Neuron (in vitro differentiated cells): ENCODE data around the gene PPM1L.

ENCODE experiments used
- H2AFZ ChIP-seq: one replicate; pipeline ENCODE4 v1.6.1; 2013; ENCODE audit warnings: low read depth, mild to moderate bottlenecking, inconsistent platforms, low read length, moderate library complexity
- H3K27me3 ChIP-seq: one replicate; pipeline ENCODE4 v1.6.1; 2013; ENCODE audit warnings: low read length; ENCODE audit not compliant: insufficient read depth
- H3K36me3 ChIP-seq: one replicate; pipeline ENCODE4 v1.6.1; 2013; ENCODE audit warnings: low read length; ENCODE audit not compliant: insufficient read depth
- H3K4me1 ChIP-seq: one replicate; pipeline ENCODE4 v1.6.1; 2013; ENCODE audit warnings: low read length; ENCODE audit not compliant: insufficient read depth
- H3K4me3 ChIP-seq: 2 replicates; pipeline ENCODE4 v1.5.1; 2013; ENCODE audit warnings: mild to moderate bottlenecking, low read length, moderate library complexity
- H3K9me3 ChIP-seq: one replicate; pipeline ENCODE4 v1.6.1; 2013; ENCODE audit warnings: low read length

Gene PPM1L

GRCh38 chr3:160773722-160774121, 17.7 kb downstream of the PPM1L start:
- H3K4me1 ChIP-seq: no peaks in the 10 kb centered on the region
- H3K27me3 ChIP-seq: no peaks in the 10 kb centered on the region
- no peak overlapping the region for H3K4me3 ChIP-seq
- no peak overlapping the region for H2AFZ ChIP-seq
- no peaks in the 10 kb centered on the region for H3K9me3 ChIP-seq
- H3K36me3 ChIP-seq: no peaks in the 10 kb centered on the region

GRCh38 chr3:160774172-160774571, 18.1 kb downstream of the PPM1L start:
- Histone ChIP-seq H3K9me3 (no peaks in the 10 kb centered on the region), H3K4me3 (no peak overlapping the region), H2AFZ (no peak overlapping the region), H3K36me3 (no peaks in the 10 kb centered on the region), H3K27me3 (no peaks in the 10 kb centered on the region), H3K4me1 (no peaks in the 10 kb centered on the region)

GRCh38 chr3:160778480-160778879, 22.4 kb downstream of the PPM1L start:
- Histone ChIP-seq H3K27me3 (no peaks in the 10 kb centered on the region), H3K9me3 (no peaks in the 10 kb centered on the region), H3K36me3 (no peaks in the 10 kb centered on the region)

GRCh38 chr3:160779040-160779439, 23.0 kb downstream of the PPM1L start:
- no peak overlapping the region for H3K4me3 ChIP-seq
- no peaks in the 10 kb centered on the region for H3K9me3 ChIP-seq
- no peaks in the 10 kb centered on the region for H3K27me3 ChIP-seq
- H2AFZ ChIP-seq: no peak overlapping the region
- H3K4me1 ChIP-seq: peaks cover 11% of the 10 kb centered on the region
- no peaks in the 10 kb centered on the region for H3K36me3 ChIP-seq

More at GRCh38 chr3:160778480-160778879, 22.4 kb downstream of the PPM1L start:
- H3K4me3 ChIP-seq: no peak overlapping the region
- no peak overlapping the region for H2AFZ ChIP-seq
- peaks cover 11% of the 10 kb centered on the region for H3K4me1 ChIP-seq

GRCh38 chr3:160780245-160780644, 24.2 kb downstream of the PPM1L start:
- no peaks in the 10 kb centered on the region for H3K36me3 ChIP-seq
- H3K9me3 ChIP-seq: no peaks in the 10 kb centered on the region
- H3K27me3 ChIP-seq: no peaks in the 10 kb centered on the region
- H2AFZ ChIP-seq: no peak overlapping the region
- no peak overlapping the region for H3K4me3 ChIP-seq
- H3K4me1 ChIP-seq: peaks cover 11% of the 10 kb centered on the region

- Histone ChIP-seq H3K4me1 (peaks cover 11% of the 10 kb centered on the region), H3K27me3 (no peaks in the 10 kb centered on the region), H3K4me3 (no peak overlapping the region), H2AFZ (no peak overlapping the region), H3K9me3 (no peaks in the 10 kb centered on the region), H3K36me3 (no peaks in the 10 kb centered on the region)
Observed at GRCh38 chr3:160781402-160781801, 25.4 kb downstream of the PPM1L start.

GRCh38 chr3:160781863-160782262, 25.8 kb downstream of the PPM1L start:
- H3K36me3 ChIP-seq: no peaks in the 10 kb centered on the region
- no peak overlapping the region for H2AFZ ChIP-seq
- no peak overlapping the region for H3K4me3 ChIP-seq
- H3K4me1 ChIP-seq: peaks cover 11% of the 10 kb centered on the region
- H3K27me3 ChIP-seq: no peaks in the 10 kb centered on the region
- no peaks in the 10 kb centered on the region for H3K9me3 ChIP-seq

GRCh38 chr3:160784853-160785252, 28.8 kb downstream of the PPM1L start:
- Histone ChIP-seq H2AFZ (no peak overlapping the region), H3K27me3 (no peaks in the 10 kb centered on the region)

GRCh38 chr3:160790726-160791125, 34.7 kb downstream of the PPM1L start:
- Histone ChIP-seq H2AFZ (no peak overlapping the region), H3K27me3 (no peaks in the 10 kb centered on the region), H3K36me3 (no peaks in the 10 kb centered on the region), H3K4me3 (no peak overlapping the region), H3K9me3 (peaks cover 4% of the 10 kb centered on the region), H3K4me1 (no peaks in the 10 kb centered on the region)

More at GRCh38 chr3:160784853-160785252, 28.8 kb downstream of the PPM1L start:
- no peak overlapping the region for H3K4me3 ChIP-seq
- H3K4me1 ChIP-seq: peaks cover 11% of the 10 kb centered on the region
- H3K36me3 ChIP-seq: no peaks in the 10 kb centered on the region
- H3K9me3 ChIP-seq: peaks cover 4% of the 10 kb centered on the region

GRCh38 chr3:160792540-160792939, 36.5 kb downstream of the PPM1L start:
- no peaks in the 10 kb centered on the region for H3K36me3 ChIP-seq
- H2AFZ ChIP-seq: no peak overlapping the region
- no peak overlapping the region for H3K4me3 ChIP-seq
- H3K9me3 ChIP-seq: peaks cover 4% of the 10 kb centered on the region
- no peaks in the 10 kb centered on the region for H3K4me1 ChIP-seq
- no peaks in the 10 kb centered on the region for H3K27me3 ChIP-seq

- H3K9me3 ChIP-seq: no peaks in the 10 kb centered on the region
- no peaks in the 10 kb centered on the region for H3K4me1 ChIP-seq
- H2AFZ ChIP-seq: no peak overlapping the region
- no peak overlapping the region for H3K4me3 ChIP-seq
- no peaks in the 10 kb centered on the region for H3K27me3 ChIP-seq
- H3K36me3 ChIP-seq: no peaks in the 10 kb centered on the region
Observed at GRCh38 chr3:160793722-160794252, 37.8 kb downstream of the PPM1L start.

GRCh38 chr3:160796089-160796812, 40.2 kb downstream of the PPM1L start:
- H2AFZ ChIP-seq: no peak overlapping the region
- H3K27me3 ChIP-seq: no peaks in the 10 kb centered on the region
- no peaks in the 10 kb centered on the region for H3K9me3 ChIP-seq
- H3K4me3 ChIP-seq: no peak overlapping the region
- H3K36me3 ChIP-seq: no peaks in the 10 kb centered on the region
- no peaks in the 10 kb centered on the region for H3K4me1 ChIP-seq

GRCh38 chr3:160796813-160797164, 40.8 kb downstream of the PPM1L start:
- H3K27me3 ChIP-seq: no peaks in the 10 kb centered on the region

GRCh38 chr3:160797356-160797755, 41.3 kb downstream of the PPM1L start:
- Histone ChIP-seq H2AFZ (no peak overlapping the region), H3K4me3 (no peak overlapping the region), H3K4me1 (no peaks in the 10 kb centered on the region), H3K9me3 (no peaks in the 10 kb centered on the region), H3K27me3 (no peaks in the 10 kb centered on the region), H3K36me3 (no peaks in the 10 kb centered on the region)

More at GRCh38 chr3:160796813-160797164, 40.8 kb downstream of the PPM1L start:
- no peaks in the 10 kb centered on the region for H3K36me3 ChIP-seq
- no peak overlapping the region for H2AFZ ChIP-seq
- H3K4me3 ChIP-seq: no peak overlapping the region
- no peaks in the 10 kb centered on the region for H3K4me1 ChIP-seq
- no peaks in the 10 kb centered on the region for H3K9me3 ChIP-seq
